Heart left ventricle (tissue), 16 donors: ENCODE results near the gene NPVF. TPM values are rescaled to one million over a fixed set of nuclear protein-coding genes. Genes with fewer than 3 reads are reported as not detected.

ENCODE experiments used
- ATAC-seq, 4 donors: fragments of 200-7000 bp; cut with Tn5 transposase; one replicate each; pipeline ENCODE4 v1.9.1; 2020 to 2022; ENCODE audit warnings: moderate library complexity in 4 of 4, mild to moderate bottlenecking in 3 of 4, moderate number of reproducible peaks in 1 of 4
- DNase-seq, 5 donors: peaks; one replicate each; pipeline ENCODE4 v3.0.0-alpha.2; 2020
- H3K27ac ChIP-seq, 12 donors: fragments of 200-600 bp; sonication (generic) in 4 of 12; one replicate each; pipeline versions ENCODE4 v1.5.0 to v1.8.0; 2016 to 2022; ENCODE audit warnings: mild to moderate bottlenecking in 2 of 12
- H3K27me3 ChIP-seq, 9 donors: fragments of 200-600 bp; sonication (generic) in 2 of 9; one replicate each; pipeline versions ENCODE4 v1.5.1 to v1.8.0; 2016 to 2022; ENCODE audit warnings: mild to moderate bottlenecking in 3 of 9
- H3K36me3 ChIP-seq, 9 donors: fragments of 200-600 bp; sonication (generic) in 2 of 9; one replicate each; pipeline versions ENCODE4 v1.5.0 to v1.8.0; 2018 to 2022; ENCODE audit warnings: mild to moderate bottlenecking in 2 of 9
- H3K4me1 ChIP-seq, 12 donors: fragments of 200-600 bp; sonication (generic) in 4 of 12; one replicate each; pipeline versions ENCODE4 v1.5.0 to v1.8.0; 2016 to 2022; ENCODE audit warnings: mild to moderate bottlenecking in 3 of 12
- H3K4me3 ChIP-seq, 12 donors: fragments of 200-600 bp; sonication (generic) in 4 of 12; one replicate each; pipeline versions ENCODE4 v1.5.0 to v1.8.0; 2017 to 2022; ENCODE audit warnings: mild to moderate bottlenecking in 9 of 12, moderate library complexity in 4 of 12
- H3K9me3 ChIP-seq, 12 donors: fragments of 200-600 bp; sonication (generic) in 4 of 12; one replicate each; pipeline versions ENCODE4 v1.5.0 to v1.8.0; 2016 to 2022; ENCODE audit warnings: mild to moderate bottlenecking in 1 of 12
- CTCF ChIP-seq, 12 donors: fragments of 200-600 bp; sonication (generic) in 4 of 12; IDR thresholded peaks; one replicate each; pipeline versions ENCODE4 v1.5.0 to v1.8.0; 2018 to 2022; ENCODE audit warnings: antibody characterized with exemption in 12 of 12, mild to moderate bottlenecking in 5 of 12
- POLR2A ChIP-seq, 2 donors: fragments of 450-650 bp; IDR thresholded peaks; one replicate each; pipeline ENCODE4 v1.6.1; 2017; ENCODE audit warnings: antibody characterized with exemption in 2 of 2, mild to moderate bottlenecking in 2 of 2, moderate library complexity in 2 of 2
- WGBS, 4 donors: extraction: QIAGEN DNeasy Blood & Tissue Kit in 2 of 4; methylation state at CpG; one replicate each; pipeline versions ENCODE4 v1.1.5 to v1.1.7; 2013 to 2018; 5-methylcytosine and 5-hydroxymethylcytosine counted together
- intact Hi-C, 10 donors: fragments of 100-400 bp; cut with DNase I; formaldehyde crosslinking; loops; one replicate each; pipeline versions ENCODE4 v1.11.1 to v1.14.2; 2022
- polyA plus RNA-seq, 2 donors: library from polyadenylated mRNA; stranded (reverse); fragments of 200-250 nt; gene quantifications; one replicate each; pipeline ENCODE4 v1.2.3, GENCODE V29; 2013
- total RNA-seq, 9 donors: library from RNA; depleted of rRNA in 2 of 9; stranded (reverse); fragments of >200 nt in 2 of 9; fragmentation: NEBNext Ultra II Directional in 3 of 9; extraction: Animal tissue kit (Norgen Biotek cat#: 25700) in 3 of 9; gene quantifications; one replicate each; pipeline versions ENCODE4 v1.1.0 to v1.2.4, GENCODE V29; 2016 to 2023
- donor health status: ischemic (EF 13 %, LVEDD 7.1; RV severe dilation, severe dysfunction).
- donor health status: healthy with polysubstance abuse.
- donor health status: DM: no; HTN: yes; CAD: no.
- donor health status: DM: no; HTN: no; CAD: no.
- donor health status: ischemic (EF 25% LVEDD 6.9; RV normal size, moderate dysfunction).
- donor health status: ischemic (EF 25% LVEDD 5.7; RV mildly dilated, moderate dysfunction).
- donor health status: healthy.
- donor health status: DM: yes; HTN: yes; CAD: no.
- donor health status: ischemic (EF 35%, LVEDD 5.7; RV mildly dilated, moderate dysfunction).
- donor health status: nonischemic (EF 11% LVEDD 7.7; RV severe dilation, severe dysfunction).
- donor health status: DM: yes; HTN: yes; CAD: no.
- donor health status: PGD.
- donor health status: ischemic (EF 29% LVEDD 5.4; RV normal size, mild dysfunction).
- donor health status: nonischemic (EF 23%, LVEDD 6.1; RV moderate dilation, normal function).

The NPVF gene
- total and polyA plus RNA-seq, 11 donors: not detected

- 77 to 83% (median 80%) methylated on average over 8 of the region's 8 CpGs for WGBS, 4 donors
- no peak for TF ChIP-seq CTCF (IDR thresholded peaks at IDR 0.05)
- no peak for TF ChIP-seq POLR2A (IDR thresholded peaks at IDR 0.05)
- intact Hi-C loops: loop anchor here in 1 of 10 donors (10.0 kb wide), 1 partner anchor 63 kb away; the partner anchor contains the start of gene CYCS
- ATAC-seq (no peak), DNase-seq (no peak)
- Histone ChIP-seq H3K4me1 (no peaks in the 10 kb centered on the region), H3K4me3 (no peak overlapping the region), H3K36me3 (no peaks in the 10 kb centered on the region), H3K27ac (no peak overlapping the region), H3K27me3 (peaks cover 0 to 13% (median 0%) of the 10 kb centered on the region in 9 donors), H3K9me3 (no peaks in the 10 kb centered on the region)
Observed at GRCh38 chr7:25187932-25188331, 40.4 kb downstream of the NPVF start.

DNA sequence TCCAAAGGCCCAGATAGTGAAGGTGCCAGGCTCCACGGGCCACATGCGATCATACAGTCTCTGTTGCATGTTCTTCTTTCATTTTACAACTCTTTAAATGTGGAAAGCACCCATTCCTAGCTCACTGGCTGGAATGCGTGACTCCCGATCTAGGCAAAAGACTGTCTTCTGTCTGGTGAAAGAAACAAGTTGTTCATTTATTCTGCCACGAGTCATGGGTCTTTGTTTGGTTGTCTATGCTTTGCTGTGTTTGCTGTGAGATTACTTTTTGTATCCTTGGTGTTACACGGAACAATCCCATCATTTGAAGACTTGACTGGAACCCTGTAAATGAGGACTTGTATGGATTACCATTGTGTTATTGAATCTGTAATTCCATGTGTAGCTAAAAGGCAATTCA is 41.9 kb downstream of the NPVF start:
- Histone ChIP-seq H3K4me3 (no peak overlapping the region), H3K4me1 (no peaks in the 10 kb centered on the region), H3K9me3 (no peaks in the 10 kb centered on the region), H3K27ac (no peak overlapping the region), H3K36me3 (no peaks in the 10 kb centered on the region), H3K27me3 (peaks cover 0 to 10% (median 0%) of the 10 kb centered on the region in 9 donors)
- intact Hi-C loops: loop anchor here in 1 of 10 donors (10.0 kb wide), 1 partner anchor 62 kb away; the partner anchor contains the start of gene CYCS
- 84 to 95% (median 92%) methylated on average over 6 of the region's 6 CpGs for WGBS, 4 donors
- DNase-seq (no peak), ATAC-seq (no peak)
- no peak for TF ChIP-seq CTCF (IDR thresholded peaks at IDR 0.05)
- TF ChIP-seq POLR2A (IDR thresholded peaks at IDR 0.05): no peak

GRCh38 chr7:25181532-25181931 is 46.8 kb downstream of the NPVF start:
- ATAC-seq (no peak), DNase-seq (no peak)
- H3K27me3 ChIP-seq: peaks cover 0 to 5% (median 0%) of the 10 kb centered on the region in 9 donors
- no peaks in the 10 kb centered on the region for H3K36me3 ChIP-seq
- 80 to 90% (median 89%) methylated on average over 3 of the region's 3 CpGs for WGBS, 4 donors
- intact Hi-C loops: loop anchor here in 1 of 10 donors (10.0 kb wide), 1 partner anchor 57 kb away; the partner anchor contains the start of gene CYCS
- peaks cover 0 to 15% (median 6%) of the 10 kb centered on the region in 12 donors for H3K4me1 ChIP-seq
- H3K4me3 ChIP-seq: no peak overlapping the region
- TF ChIP-seq CTCF (IDR thresholded peaks at IDR 0.05) (no peak), POLR2A (IDR thresholded peaks at IDR 0.05) (no peak)
- H3K9me3 ChIP-seq: no peaks in the 10 kb centered on the region
- no peak overlapping the region for H3K27ac ChIP-seq

DNA sequence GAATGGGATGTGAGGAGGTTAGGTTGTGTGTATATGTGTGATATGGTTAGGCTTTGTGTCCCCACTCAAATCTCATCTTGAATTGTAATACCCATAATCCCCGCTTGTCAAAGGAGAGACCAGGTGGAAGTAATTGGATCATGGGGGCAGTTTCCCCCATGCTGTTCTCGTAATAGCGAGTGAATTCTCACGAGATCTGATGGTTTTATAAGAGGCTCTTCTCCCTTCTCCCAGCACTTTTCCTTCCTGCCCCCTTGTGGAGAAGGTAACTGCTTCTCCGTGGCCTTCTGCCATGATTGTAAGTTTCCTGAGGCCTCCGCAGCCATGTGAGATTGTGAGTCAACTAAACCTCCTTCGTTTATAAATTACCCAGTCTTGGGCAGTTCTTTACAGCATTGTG is 47.3 kb downstream of the NPVF start:
- intact Hi-C loops: loop anchor here in 1 of 10 donors (10.0 kb wide), 1 partner anchor 56 kb away; the partner anchor contains the start of gene CYCS
- H3K36me3 ChIP-seq: no peaks in the 10 kb centered on the region
- no peaks in the 10 kb centered on the region for H3K9me3 ChIP-seq
- 76 to 84% (median 80%) methylated on average over 7 of the region's 7 CpGs for WGBS, 4 donors
- ATAC-seq (no peak), DNase-seq (no peak)
- peaks cover 0 to 2% (median 0%) of the 10 kb centered on the region in 9 donors for H3K27me3 ChIP-seq
- peak overlapping the region in 1 of 12 donors; percentile 87 for H3K27ac ChIP-seq
- H3K4me3 ChIP-seq: peak overlapping the region; percentile 57 to 93 (median 82)
- peaks cover 0 to 15% (median 6%) of the 10 kb centered on the region in 12 donors for H3K4me1 ChIP-seq
- TF ChIP-seq POLR2A (IDR thresholded peaks at IDR 0.05) (no peak), CTCF (IDR thresholded peaks at IDR 0.05) (no peak)
